Measurements from ENCODE around the gene CCSER1.
"Not testable (repeated sequence)": the region's sequence is repeated elsewhere in the genome, so short reads cannot be mapped to it uniquely, and the experiment has no call there.

Gene CCSER1

DNA sequence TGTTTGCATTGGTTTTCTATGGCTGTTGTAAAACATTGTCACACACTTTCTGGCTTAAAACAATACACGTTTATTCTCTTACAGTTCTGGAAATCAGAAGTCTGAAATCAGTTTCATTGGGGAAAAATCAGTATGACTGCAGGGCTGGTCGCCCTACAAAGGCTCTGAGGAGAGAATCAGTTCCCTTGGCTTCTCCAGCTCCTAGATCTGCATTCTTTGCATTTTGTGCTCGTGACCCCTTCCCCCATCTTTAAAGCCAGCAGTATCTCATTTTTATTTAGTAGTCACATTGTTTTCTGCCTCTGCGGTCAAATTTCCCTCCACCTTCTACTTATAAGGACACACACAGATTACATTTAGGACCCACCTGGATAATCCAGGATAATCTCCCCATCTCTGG lies 1326.9 kb downstream of the CCSER1 start:
- DNase-seq = no peak

GRCh38 chr4:91462566-91462965 lies 1335.4 kb downstream of the CCSER1 start:
- DNase-seq = not testable (repeated sequence)

DNA sequence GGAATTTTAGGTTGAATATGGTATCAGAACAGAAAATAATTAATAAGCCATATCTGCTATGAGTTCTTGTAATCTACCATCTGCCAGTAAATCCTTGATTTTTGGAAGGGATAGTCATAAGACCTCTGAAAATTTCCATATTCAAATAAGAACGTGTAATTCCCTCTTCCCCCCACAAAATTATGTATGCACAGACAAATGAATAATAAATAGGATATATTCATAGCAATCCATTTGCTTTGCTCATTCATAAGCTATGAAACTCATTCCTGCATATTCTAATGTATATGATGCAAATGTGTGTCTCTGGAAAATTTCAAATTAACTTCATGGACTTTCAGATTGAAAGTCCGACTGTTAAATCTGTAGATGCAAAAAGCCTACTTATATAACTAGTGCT lies 1343.5 kb downstream of the CCSER1 start:
- DNase-seq = no peak

GRCh38 chr4:91471280-91471679 lies 1344.1 kb downstream of the CCSER1 start:
- no peak for DNase-seq

GRCh38 chr4:91472046-91472445 lies 1344.9 kb downstream of the CCSER1 start:
- DNase-seq = no peak

DNA sequence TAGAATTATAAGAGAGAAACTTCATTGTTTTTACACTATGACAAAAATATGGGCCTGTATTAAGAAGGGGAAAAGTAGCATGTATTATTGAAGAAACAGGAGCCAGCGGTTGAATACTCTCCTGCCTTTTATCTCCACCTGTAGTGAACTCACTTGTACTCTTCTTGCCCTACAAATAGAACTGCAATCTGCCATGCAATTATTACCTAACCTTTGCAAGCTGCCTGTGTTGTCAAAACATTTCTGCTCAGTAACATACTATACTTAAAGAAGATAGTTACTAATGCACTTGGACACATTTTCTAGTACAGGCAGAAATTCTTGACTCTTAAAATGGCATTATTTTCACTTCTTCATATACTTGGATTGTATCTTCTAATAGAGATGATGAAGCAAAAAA lies 1358.2 kb downstream of the CCSER1 start:
- DNase-seq = no peak

DNA sequence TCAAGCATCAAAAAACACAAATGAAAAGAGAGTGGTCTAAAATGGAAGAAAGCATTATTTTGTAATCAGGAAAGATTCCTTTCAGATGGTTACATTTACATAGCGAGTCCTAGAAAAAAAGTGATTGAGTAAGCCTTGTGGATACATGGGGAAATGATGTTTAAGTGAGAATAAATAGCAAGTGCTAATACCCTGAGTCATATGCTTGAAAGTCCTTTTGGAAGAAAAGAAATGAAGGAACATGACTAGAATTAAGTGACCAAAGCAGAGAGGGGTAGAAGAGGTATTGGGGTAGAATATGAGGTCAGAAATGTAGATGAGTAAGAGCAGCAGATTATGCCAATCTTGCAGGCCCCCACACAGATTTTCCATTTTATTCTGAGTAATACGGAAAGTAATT lies 1361.8 kb downstream of the CCSER1 start:
- no peak for DNase-seq

GRCh38 chr4:91497892-91498291 lies 1370.7 kb downstream of the CCSER1 start:
- no peak for DNase-seq

GRCh38 chr4:91502365-91502764 lies 1375.2 kb downstream of the CCSER1 start:
- no peak for DNase-seq

GRCh38 chr4:91513326-91513725 lies 1386.1 kb downstream of the CCSER1 start:
- DNase-seq = no peak

DNA sequence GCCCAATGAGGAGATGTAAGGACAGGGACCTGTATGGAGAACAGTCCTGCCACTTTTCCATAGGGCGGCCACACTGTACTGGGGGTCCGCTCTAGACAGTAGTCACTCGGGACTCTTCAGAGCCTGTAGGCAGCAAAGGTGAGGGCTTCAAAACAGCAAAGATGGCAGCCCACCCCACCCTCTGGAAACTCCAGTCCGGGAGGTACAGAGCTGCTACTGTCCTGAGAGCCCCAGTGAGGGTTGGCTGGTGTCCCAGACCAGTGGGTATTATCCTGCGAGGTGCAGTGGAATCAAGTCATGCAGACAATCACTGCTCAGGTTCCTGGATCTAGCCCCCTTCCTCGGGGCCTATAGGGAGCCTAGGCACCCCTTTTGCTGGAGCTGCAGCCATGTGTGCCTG lies 1392.0 kb downstream of the CCSER1 start:
- DNase-seq = no peak

DNA sequence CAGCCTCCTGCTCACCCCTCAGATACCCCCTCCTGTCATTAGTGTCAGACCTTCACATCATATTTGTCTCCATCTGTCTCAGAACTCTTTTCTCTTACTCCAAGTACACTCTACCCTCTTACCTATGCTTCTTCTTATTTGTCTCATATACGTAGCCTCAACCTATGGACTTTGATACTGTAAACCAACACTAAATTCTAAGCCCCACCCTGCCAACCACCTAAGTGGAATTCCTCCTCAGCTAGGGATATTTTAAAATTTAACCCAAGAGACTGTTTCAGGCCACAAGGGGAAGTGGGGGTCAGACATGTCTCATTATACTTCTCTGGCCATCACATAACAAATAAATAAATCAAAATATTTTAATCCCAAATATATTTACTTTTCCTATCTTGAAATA lies 1398.4 kb downstream of the CCSER1 start:
- no peak for DNase-seq

GRCh38 chr4:91527056-91527455 lies 1399.9 kb downstream of the CCSER1 start:
- no peak for DNase-seq

DNA sequence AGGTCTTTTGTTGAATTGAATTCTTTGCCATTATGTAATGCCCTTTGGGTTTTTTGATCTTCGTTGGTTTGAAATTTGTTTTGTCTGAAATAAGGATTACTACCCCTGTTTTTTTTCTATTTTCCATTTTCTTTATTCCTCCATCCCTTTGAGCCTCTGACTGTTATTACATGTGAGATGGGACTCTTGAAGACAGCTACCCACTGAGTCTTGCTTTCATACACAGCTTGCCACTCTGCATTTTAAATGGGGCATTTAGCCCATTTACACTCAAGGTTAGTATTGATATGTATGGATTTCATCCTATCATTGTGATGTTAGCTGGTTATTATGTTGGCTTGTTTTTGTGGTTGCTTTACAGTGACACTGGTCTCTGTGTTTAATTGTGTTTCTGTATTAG lies 1440.4 kb downstream of the CCSER1 start:
- no peak for DNase-seq

- DNase-seq = no peak
Observed at GRCh38 chr4:91577864-91578263, 1450.7 kb downstream of the CCSER1 start.

- no peak for DNase-seq
Observed at GRCh38 chr4:91590260-91590659, 1463.1 kb downstream of the CCSER1 start.

- DNase-seq = no peak
Observed at GRCh38 chr4:91592125-91592524, 1464.9 kb downstream of the CCSER1 start.

DNA sequence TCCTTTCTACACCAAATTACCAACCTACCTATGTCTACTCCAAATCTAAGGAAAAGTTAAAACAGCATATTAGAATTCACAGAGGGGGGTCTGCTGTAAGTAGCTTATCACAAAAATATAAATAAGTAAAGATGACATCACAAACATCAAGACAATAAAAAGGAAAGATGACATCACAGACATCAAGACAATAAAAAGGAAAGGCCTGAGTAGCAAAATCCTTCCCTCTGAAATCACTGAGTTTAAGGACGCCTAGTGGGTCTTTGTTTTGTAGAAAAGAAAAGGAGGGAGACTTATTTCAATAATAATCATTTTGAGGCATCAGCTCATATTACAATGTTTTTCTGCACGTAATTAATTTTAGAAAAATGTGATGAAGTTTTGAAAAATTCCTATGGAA lies 1469.5 kb downstream of the CCSER1 start:
- DNase-seq = no peak

DNA sequence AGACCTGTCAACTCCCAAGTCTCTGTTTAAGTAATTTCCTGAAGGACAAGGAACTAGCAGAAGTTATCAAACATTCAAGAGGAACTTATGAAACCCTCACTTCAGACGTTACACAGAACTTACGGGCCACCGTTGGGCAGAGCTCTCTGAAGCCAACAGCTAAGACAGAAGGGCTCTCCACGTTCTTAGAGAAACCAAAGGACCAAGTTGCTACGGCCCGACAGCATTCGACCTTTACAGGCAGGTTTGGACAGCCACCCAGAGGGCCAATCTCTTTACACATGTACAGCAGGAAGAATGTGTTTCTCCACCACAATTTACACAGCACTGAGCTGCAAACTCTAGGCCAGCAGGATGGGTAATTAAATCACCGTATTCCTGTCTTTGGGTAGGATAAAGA lies 1471.5 kb downstream of the CCSER1 start:
- DNase-seq = no peak

GRCh38 chr4:91600301-91600700 lies 1473.1 kb downstream of the CCSER1 start:
- DNase-seq = no peak

DNA sequence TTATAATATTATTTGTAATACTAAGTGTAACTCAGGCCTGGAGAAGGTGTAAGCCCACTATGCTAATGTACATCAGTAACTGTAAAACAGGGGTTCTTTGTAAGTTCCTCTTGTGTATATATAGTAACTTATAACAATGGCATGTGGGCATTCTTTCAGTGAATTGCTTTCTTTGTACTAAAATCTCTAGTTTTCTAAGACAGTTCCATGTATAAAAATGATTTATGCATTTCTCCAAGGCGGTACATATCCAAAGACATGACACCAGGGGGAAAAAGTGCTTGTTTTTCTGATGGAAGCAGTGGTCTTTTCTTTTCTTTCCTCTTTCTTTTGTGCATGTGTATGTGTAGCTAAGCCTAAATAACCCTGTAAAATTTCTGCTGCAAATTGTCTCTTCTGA lies 1474.2 kb downstream of the CCSER1 start:
- no peak for DNase-seq

GRCh38 chr4:91611782-91612181 lies 1484.6 kb downstream of the CCSER1 start:
- DNase-seq = no peak

GRCh38 chr4:91620952-91621351 lies 1493.8 kb downstream of the CCSER1 start:
- no peak for DNase-seq

DNA sequence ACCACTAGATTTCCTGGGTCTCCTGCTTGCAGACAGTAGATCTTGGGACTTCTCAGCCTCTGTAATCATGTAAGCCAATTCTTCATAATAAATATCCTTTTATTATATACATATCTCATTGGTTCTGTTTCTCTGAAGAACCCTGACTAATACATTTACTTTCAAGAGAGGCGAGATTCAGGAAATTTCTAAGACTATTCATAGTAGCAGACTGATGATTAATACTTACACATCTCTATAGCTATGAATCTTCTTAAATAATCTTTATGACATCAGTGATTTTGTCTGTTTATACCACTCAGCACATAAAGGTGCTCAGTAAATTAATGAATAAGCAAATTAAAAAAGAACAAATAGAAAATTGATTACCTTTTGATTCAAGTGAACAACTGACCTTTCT lies 1494.3 kb downstream of the CCSER1 start:
- DNase-seq = no peak

DNA sequence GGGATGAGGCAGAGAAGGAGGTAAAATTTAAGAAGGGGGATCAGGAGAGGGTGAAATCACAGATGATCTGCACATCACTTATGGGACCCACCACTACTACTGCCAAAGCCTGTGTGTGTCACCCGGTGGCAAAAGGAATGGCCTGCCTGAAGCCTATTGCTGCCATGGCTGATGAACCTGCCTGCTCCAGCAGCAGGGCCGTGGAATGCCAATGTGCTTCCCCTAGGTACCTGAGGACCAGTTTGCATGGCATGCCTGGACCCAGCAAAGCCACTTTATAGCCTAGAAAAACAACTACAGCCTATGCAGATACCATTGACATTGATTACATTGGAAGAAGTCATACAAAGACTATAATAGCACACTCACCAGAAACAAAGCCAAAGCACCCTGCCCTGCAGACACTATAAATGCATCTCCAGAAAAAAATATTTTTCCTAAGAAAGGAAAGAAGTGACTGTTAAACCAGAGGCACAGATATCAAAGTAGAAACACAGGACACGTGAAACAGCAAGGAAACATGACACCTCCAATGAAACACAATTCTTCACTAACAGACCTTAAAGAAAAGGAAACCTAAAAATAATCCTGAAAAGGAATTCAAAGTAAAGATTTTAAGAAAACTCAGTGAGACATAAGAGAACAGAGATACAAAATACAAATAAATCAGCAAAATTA lies 1495.9 kb downstream of the CCSER1 start:
- DNase-seq = no peak

- not testable (repeated sequence) for DNase-seq
Observed at GRCh38 chr4:91623603-91623967, 1496.4 kb downstream of the CCSER1 start.

Data from KG1 (cell line).